ENCODE measurements around the gene ANKRD23. TPM values are rescaled to one million over a fixed set of nuclear protein-coding genes. Genes with fewer than 3 reads are reported as not detected.

Gene ANKRD23
- total RNA-seq, 2 donors from 2014 or later: 3.7 to 6.8 TPM

GRCh38 chr2:96831679-96832078 is 12.1 kb downstream of the ANKRD23 start:
- peaks cover 5 to 8% of the 10 kb centered on the region in 2 donors for H3K36me3 Mint-ChIP-seq
- no peak for DNase-seq (ENCODE audit: low spot score in 2 of 2)
- no peak overlapping the region for H3K27ac Mint-ChIP-seq
- H3K9me3 Mint-ChIP-seq: no peaks in the 10 kb centered on the region
- ATAC-seq: no peak

- no peak for ATAC-seq
- no peak for DNase-seq (ENCODE audit: low spot score in 2 of 2)
- H3K36me3 Mint-ChIP-seq: peaks cover 5 to 8% of the 10 kb centered on the region in 2 donors
- H3K27ac Mint-ChIP-seq: peak overlapping the region in 1 of 2 donors; percentile 18
- no peaks in the 10 kb centered on the region for H3K9me3 Mint-ChIP-seq
These were observed 13.7 kb downstream of the ANKRD23 start for GRCh38 chr2:96830044-96830562.

DNA sequence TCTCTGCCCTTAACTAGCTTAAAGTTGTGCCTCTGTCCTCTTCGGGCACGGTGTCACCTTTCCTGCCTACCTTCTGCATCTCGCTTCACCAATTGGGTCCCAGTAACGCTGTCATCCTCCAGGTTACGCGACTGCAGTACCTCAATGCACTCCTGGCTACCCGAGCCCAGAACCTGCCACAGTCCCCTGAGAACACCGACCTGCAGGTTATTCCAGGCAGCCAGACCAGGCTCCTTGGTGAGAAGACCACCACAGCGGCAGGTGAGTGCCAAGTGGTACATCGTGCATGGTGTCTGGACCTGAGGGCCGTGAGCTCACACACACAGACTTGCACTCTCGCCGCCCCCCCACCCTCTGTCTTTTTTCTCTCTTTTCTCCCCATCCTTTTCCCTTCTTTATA is 14.9 kb downstream of the ANKRD23 start:
- Mint-ChIP-seq H3K9me3 (no peaks in the 10 kb centered on the region), H3K27ac (no peak overlapping the region), H3K36me3 (peaks cover 5 to 8% of the 10 kb centered on the region in 2 donors)
- DNase-seq (ENCODE audit: low spot score in 2 of 2): no peak
- ATAC-seq: no peak

GRCh38 chr2:96828436-96828835 is 15.4 kb downstream of the ANKRD23 start:
- H3K27ac Mint-ChIP-seq: no peak overlapping the region
- H3K36me3 Mint-ChIP-seq: peaks cover 5 to 8% of the 10 kb centered on the region in 2 donors
- no peak for DNase-seq (ENCODE audit: low spot score in 2 of 2)
- ATAC-seq: no peak
- H3K9me3 Mint-ChIP-seq: no peaks in the 10 kb centered on the region

GRCh38 chr2:96826546-96827278 is 17.1 kb downstream of the ANKRD23 start:
- Mint-ChIP-seq H3K27ac (no peak overlapping the region), H3K36me3 (peaks cover 5 to 8% of the 10 kb centered on the region in 2 donors), H3K9me3 (no peaks in the 10 kb centered on the region)
- DNase-seq (ENCODE audit: low spot score in 2 of 2) (no peak), ATAC-seq (no peak)

GRCh38 chr2:96825057-96825456 is 18.8 kb downstream of the ANKRD23 start:
- ATAC-seq (no peak), DNase-seq (ENCODE audit: low spot score in 2 of 2) (no peak)
- H3K27ac Mint-ChIP-seq: peak overlapping the region in 1 of 2 donors; percentile 36
- H3K36me3 Mint-ChIP-seq: peaks cover 5 to 8% of the 10 kb centered on the region in 2 donors
- no peaks in the 10 kb centered on the region for H3K9me3 Mint-ChIP-seq

DNA sequence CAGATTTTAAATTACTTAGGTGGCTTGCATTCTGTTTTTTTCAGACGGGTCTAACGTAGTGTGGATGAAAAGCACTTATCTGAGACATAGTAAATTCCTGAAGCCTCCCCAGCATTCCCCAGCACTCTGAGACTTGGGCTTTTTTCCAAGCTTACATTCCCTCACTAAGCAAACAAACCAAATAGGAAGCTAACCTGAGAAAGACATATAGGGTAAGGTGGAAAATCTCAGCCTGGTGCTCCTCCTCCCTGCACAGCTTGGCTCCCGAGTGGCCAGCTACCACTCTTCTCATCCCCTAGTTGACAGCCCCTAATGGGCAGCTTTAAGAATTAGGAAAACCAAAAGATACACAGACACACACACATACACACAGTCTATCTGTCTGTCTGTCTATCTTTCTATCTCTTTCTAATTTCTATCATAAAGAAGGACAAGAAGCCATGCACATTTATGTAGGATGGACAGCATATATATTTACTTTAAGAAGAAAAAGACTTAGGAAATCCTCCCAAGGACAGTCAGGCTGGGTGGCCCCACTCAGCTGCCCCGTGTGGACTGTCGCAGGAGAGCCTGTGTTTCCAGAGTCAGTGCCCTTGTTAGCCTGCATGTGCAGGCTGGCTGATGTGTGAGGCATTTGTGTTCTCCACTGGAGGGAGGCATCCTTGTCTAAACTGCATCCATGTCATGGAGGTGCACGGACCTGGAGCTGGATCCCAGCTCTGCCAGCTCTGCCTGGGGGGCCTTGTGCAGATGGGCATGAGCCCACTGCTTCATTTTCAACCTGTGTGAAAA is 19.5 kb downstream of the ANKRD23 start:
- ATAC-seq (no peak), DNase-seq (ENCODE audit: low spot score in 2 of 2) (no peak)
- peaks cover 5 to 8% of the 10 kb centered on the region in 2 donors for H3K36me3 Mint-ChIP-seq
- H3K9me3 Mint-ChIP-seq: no peaks in the 10 kb centered on the region
- H3K27ac Mint-ChIP-seq: peak overlapping the region in 1 of 2 donors; percentile 79

GRCh38 chr2:96823198-96823597 is 20.6 kb downstream of the ANKRD23 start:
- no peak for ATAC-seq
- Mint-ChIP-seq H3K9me3 (no peaks in the 10 kb centered on the region), H3K27ac (no peak overlapping the region), H3K36me3 (peaks cover 6% of the 10 kb centered on the region in 2 donors)
- no peak for DNase-seq (ENCODE audit: low spot score in 2 of 2)

DNA sequence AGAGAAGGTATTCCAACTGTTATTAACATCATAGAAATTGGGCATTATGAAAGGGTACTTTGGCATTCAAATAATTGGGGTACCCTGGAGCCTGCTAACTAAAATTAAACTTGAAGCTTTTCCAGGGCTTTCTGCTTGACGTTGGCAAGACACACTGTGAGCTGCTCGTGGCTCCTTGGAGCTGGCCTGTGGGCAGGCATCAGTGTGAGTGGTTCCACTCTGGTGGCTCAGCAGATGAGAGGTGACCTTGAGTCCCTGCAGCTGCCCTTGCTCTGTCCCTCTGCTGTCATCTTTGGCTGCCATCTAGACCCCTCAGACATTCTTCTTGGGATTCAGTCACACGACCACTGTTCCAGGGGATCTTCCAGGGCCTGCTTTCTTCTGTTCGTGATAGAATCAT is 21.0 kb downstream of the ANKRD23 start:
- H3K27ac Mint-ChIP-seq: peak overlapping the region in 1 of 2 donors; percentile 90

DNA sequence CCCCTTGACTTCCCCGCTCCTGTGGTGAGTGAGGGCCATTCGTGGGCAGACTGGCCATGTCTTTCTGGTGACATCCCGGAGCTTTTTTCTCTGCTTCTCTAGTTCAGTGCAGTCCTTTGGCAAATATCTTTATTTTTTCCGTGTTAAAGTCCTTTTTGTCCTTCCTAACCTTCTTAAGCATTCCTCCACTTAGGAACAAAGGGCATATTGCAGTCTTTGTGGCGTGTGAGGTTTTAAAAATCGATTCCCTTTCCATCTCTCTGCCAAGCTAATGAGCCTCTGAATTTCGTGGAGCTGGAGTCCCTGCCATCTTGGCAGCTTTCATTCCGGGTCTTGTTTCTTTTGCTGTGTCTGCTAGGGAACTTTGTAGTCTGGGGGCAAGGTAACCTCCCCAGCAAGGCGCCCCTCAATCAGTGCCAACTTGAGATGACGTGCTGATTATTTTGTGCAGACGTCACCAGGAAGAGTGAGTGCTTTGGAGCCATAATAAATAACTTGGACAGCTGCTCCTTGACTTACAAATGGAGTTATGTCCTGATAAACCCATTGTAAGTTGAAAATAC is 22.6 kb downstream of the ANKRD23 start:
- DNase-seq (ENCODE audit: low spot score in 2 of 2): no peak
- H3K27ac Mint-ChIP-seq: peak overlapping the region in 1 of 2 donors; percentile 1
- no peak for ATAC-seq
- no peaks in the 10 kb centered on the region for H3K9me3 Mint-ChIP-seq
- peaks cover 6 to 11% of the 10 kb centered on the region in 2 donors for H3K36me3 Mint-ChIP-seq

More for the DNA sequence above, 21.0 kb downstream of the ANKRD23 start:
- ATAC-seq (no peak), DNase-seq (ENCODE audit: low spot score in 2 of 2) (no peak)
- no peaks in the 10 kb centered on the region for H3K9me3 Mint-ChIP-seq
- H3K36me3 Mint-ChIP-seq: peaks cover 6 to 10% of the 10 kb centered on the region in 2 donors

- H3K36me3 Mint-ChIP-seq: peaks cover 6 to 11% of the 10 kb centered on the region in 2 donors
- H3K9me3 Mint-ChIP-seq: no peaks in the 10 kb centered on the region
- DNase-seq (ENCODE audit: low spot score in 2 of 2) (no peak), ATAC-seq (no peak)
- H3K27ac Mint-ChIP-seq: peak overlapping the region; percentile 1 to 46
These were observed 23.8 kb downstream of the ANKRD23 start for GRCh38 chr2:96819876-96820511.

DNA sequence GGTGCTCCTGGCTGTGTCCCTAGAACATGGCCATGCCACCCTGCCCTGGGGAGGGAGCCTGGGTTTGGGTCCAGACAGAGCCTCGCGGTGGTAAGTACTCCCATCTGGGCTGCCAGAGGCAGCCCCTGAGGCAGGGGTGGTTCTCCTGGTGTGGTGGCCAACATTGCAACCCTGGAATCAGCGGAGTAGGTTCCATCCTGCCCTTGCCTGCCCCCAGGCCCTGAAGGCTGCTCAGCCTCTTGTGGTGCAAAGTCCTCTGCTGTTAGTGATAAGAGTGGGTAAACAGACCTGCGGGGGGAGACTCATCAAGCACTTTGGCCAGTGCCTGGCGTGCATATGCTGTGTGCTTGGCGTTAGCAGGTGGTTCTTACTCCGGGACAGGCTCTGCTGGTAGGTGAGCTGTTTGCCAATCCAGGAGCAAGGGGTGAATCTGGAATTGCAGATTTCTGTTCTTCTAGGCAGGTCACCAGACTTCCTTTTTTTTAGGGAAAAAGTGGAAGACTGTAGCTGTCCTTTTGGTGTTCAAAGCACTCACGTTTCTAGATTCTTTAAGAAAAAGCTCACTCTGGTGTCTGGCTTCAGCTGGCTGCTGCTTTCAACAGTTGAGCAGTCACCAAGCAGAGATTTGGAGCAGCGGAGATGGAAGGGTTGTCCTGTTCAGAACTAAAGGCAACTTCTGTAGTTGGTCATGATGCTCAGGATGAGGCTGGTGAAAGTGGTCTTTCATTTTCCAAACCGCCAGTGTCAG is 24.5 kb downstream of the ANKRD23 start:
- no peak for DNase-seq (ENCODE audit: low spot score in 2 of 2)
- H3K27ac Mint-ChIP-seq: peak overlapping the region in 1 of 2 donors; percentile 1
- ATAC-seq: no peak
- no peaks in the 10 kb centered on the region for H3K9me3 Mint-ChIP-seq
- peaks cover 6 to 11% of the 10 kb centered on the region in 2 donors for H3K36me3 Mint-ChIP-seq

GRCh38 chr2:96817882-96818281 is 25.9 kb downstream of the ANKRD23 start:
- no peak for ATAC-seq
- no peak for DNase-seq (ENCODE audit: low spot score in 2 of 2)
- H3K27ac Mint-ChIP-seq: peak overlapping the region in 1 of 2 donors; percentile 95
- peaks cover 6 to 11% of the 10 kb centered on the region in 2 donors for H3K36me3 Mint-ChIP-seq
- H3K9me3 Mint-ChIP-seq: no peaks in the 10 kb centered on the region

DNA sequence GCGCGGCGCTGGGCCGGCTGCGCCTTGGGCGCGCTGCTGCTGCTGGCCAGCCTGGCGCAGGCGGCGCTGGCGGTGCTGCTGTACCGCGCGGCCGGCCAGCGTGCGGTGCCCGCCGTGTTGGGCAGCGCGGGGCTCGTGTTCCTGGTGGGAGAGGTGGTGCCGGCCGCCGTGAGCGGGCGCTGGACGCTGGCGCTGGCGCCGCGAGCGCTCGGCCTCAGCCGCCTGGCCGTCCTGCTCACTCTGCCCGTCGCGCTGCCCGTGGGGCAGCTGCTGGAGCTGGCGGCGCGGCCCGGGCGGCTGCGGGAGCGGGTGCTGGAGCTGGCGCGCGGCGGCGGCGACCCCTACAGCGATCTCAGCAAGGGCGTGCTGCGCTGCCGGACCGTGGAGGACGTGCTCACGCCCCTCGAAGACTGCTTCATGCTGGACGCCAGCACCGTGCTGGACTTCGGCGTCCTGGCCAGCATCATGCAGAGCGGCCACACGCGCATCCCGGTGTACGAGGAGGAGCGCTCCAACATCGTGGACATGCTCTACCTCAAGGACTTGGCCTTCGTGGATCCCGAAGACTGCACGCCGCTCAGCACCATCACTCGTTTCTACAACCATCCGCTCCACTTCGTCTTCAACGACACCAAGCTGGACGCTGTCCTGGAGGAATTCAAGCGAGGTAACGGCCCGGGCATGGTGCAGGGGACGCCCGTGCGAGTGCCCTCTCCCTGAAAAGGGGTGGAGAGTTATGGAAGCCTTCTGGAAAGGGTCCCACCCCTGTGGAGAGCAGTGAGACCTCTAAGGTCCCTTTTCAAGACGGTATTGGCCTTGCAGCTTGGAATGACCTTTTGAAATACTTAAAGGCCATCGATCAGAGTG is 26.8 kb downstream of the ANKRD23 start:
- Mint-ChIP-seq H3K27ac (peak overlapping the region in 1 of 2 donors; percentile 9), H3K9me3 (no peaks in the 10 kb centered on the region), H3K36me3 (peaks cover 6 to 11% of the 10 kb centered on the region in 2 donors)
- ATAC-seq (no peak), DNase-seq (ENCODE audit: low spot score in 2 of 2) (no peak)

All from activated naive CD4-positive, alpha-beta T cell treated with anti-CD3 and anti-CD28 coated beads, Interleukin-2, amount 50 U/mL, for 72 hours (primary cell).